Coronary artery (tissue), 2 donors: ENCODE data around the gene TVP23B.
"Not testable (repeated sequence)": the region's sequence is repeated elsewhere in the genome, so short reads cannot be mapped to it uniquely, and the experiment has no call there.

Experiments used
- DNase-seq: peaks from one replicate; pipeline ENCODE4 v3.0.0-alpha.2; 2017; ENCODE audit warnings: low spot score
- H3K27ac ChIP-seq, 2 donors: fragments of 200-600 bp; sonication (generic); one replicate each; pipeline ENCODE4 v1.5.1; 2016 to 2019
- H3K4me3 ChIP-seq: fragments of 200-600 bp; sonication (generic); 2 replicates; pipeline ENCODE4 v1.5.1; 2016; ENCODE audit warnings: mild to moderate bottlenecking, moderate library complexity
- CTCF ChIP-seq: fragments of 200-600 bp; sonication (generic); IDR thresholded peaks from one replicate; pipeline ENCODE4 v1.5.1; 2019; ENCODE audit warnings: antibody characterized with exemption

Gene TVP23B

DNA sequence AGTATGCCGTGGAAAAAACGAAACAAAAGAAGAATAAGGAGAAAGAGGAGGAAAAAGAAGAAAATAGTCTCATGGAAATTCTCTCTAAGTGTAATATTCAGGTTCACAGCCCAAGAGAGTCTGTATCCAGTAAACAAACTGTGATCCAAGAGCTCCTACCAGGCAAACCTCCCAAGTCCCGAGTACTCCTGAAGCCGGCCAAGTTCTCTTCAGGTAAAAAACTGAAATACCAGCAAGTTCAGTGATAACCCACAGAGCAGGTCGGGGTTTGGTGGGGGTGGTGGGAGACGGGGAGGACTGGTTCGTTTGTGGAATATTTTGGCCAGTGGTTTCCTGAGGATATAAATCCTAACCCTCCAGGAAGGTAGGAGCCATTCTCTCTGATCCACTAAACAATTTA is 8.5 kb upstream of the TVP23B start:
- no peak for TF ChIP-seq CTCF
- no peak overlapping the region for H3K4me3 ChIP-seq
- H3K27ac ChIP-seq = no peak overlapping the region
- DNase-seq = no peak

DNA sequence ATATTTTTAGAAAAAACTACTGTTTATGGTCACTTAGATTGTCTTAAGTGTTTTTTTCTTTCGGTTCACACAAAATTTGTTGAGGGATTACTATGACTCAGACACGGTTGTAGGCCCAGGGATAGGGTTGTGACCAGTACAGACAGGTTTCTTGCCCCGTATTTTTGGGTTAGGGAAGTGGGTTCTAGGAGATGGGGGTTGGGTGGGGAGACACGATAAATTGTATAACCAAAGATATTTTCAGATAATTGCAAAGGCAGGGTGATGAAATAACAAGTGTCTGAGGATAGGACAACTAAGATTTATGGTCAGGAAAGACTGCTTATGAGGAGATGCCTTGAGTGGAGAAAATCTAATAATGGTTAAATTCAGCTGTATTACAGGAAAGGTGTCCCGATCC is 822 bp downstream of the TVP23B start:
- not testable (repeated sequence) for H3K27ac ChIP-seq, DNase-seq
- peak overlapping the region; percentile 82 for H3K4me3 ChIP-seq

GRCh38 chr17:18785933-18786332 is 5.0 kb downstream of the TVP23B start:
- not testable (repeated sequence) for H3K27ac ChIP-seq, H3K4me3 ChIP-seq, DNase-seq

DNA sequence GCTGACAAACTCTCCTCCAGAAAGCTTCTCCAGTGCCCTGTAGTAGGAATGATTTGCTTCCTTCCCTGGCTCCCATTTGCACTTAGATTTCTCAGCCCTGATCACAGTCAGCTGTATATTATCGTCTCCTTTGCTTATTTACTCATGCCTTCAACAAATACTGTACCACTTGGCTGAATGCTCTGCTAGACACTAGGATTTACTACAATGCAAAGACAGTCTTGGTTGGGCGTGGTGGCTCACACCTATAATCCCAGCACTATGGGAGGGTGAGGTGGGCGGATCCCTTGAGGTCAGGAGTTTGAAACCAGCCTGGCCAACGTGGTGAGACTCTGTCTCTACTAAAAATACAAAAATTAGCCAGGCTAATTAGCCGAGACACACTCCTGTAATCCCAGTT is 5.9 kb downstream of the TVP23B start:
- H3K4me3 ChIP-seq, H3K27ac ChIP-seq, DNase-seq: not testable (repeated sequence)

- DNase-seq, H3K4me3 ChIP-seq, H3K27ac ChIP-seq: not testable (repeated sequence)
Observed at GRCh38 chr17:18791402-18791801, 10.4 kb downstream of the TVP23B start.

DNA sequence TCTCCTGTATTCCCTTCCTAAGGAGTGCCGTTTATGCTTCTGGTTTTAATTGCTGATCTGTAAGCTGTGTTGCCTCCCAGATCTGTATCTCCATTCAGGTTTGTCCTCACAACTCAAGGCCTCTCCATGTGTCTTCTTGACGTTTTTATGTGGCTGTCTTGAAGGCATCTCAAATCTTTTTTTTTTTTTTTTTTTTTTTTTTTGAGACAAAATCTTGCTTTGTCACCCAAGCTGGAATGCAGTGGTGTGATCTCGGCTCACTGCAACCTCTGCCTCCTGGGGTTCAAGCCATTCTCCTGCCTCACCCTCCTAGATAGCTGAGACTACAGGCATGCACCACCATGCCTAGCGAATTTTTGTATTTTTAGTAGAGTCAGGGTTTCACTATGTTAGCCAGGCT is 13.9 kb downstream of the TVP23B start:
- DNase-seq, H3K27ac ChIP-seq, H3K4me3 ChIP-seq: not testable (repeated sequence)

DNA sequence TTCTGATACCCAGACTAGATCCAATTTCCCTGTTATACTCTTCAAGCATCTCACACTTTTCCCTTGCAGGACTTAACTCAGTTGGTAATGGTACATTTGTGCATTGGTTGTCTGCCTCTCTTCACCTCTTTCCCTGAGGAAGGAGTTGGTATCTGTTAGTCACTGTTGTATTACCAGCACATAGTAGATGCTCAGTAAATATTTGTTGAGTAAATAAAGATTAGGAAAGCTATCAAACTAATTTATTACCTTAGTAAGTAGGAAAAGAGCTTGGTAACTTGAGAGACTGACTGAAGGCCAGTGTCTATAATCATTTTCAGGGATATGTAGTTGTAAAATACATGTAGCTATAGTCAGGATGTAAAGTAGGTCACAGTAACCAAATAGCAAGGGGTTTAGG is 15.9 kb downstream of the TVP23B start:
- H3K27ac ChIP-seq, H3K4me3 ChIP-seq, DNase-seq: not testable (repeated sequence)

DNA sequence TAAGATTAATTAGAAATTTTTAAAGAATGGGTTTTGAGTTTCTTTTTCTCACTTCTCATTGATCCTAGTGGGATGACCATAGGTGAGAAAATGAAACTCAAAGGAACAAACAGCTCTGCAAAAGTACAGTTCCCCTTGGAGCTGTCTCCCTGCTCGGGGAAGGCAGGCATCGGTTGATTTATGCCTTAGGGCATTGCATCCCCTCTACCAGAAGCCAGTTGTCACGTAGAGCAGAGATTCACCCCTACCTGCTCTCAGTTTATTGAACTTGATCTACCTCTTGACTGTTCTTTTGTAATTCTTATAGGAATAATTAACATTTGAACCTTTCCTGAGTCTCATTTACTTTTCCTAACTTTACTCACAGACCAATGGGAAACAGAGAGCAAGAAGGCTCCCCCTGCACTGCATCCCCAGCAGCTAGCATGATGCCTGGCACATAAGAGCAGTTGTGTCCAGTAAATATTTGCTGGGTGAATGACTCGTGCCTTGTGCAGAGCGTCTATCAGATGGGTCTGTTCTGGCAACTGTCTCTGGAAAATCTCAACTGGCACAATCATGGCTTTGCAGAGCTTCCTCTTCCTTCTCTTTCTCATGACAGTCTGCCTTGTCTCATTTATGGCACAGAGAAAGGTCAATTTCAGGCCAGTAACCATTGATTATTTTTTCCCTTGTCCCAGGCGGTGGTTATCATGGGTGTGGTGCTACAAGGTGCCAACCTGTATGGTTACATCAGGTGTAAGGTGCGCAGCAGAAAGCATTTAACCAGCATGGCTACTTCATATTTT is 22.7 kb downstream of the TVP23B start:
- not testable (repeated sequence) for DNase-seq, H3K27ac ChIP-seq

DNA sequence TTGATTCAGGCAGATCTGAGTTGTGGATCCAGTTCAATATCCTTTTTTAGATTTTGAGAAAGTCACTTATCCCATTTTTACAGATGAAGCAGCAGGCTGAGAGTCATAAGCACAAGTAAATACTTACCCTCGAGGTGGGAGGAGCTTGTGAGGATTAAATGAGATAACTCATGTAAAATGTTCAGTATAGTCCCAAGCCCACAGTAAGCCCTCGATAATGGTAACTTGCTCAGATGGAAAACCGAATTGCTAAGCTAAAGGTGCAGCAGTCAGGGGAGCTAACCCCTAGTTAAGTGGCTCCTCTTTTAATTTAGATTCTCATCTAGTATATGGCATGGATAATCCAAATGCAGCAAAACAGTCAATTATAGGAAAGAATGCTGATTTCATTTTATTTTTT is 34.9 kb downstream of the TVP23B start:
- DNase-seq, H3K27ac ChIP-seq, H3K4me3 ChIP-seq: not testable (repeated sequence)

More for the DNA sequence above, 22.7 kb downstream of the TVP23B start:
- not testable (repeated sequence) for H3K4me3 ChIP-seq

DNA sequence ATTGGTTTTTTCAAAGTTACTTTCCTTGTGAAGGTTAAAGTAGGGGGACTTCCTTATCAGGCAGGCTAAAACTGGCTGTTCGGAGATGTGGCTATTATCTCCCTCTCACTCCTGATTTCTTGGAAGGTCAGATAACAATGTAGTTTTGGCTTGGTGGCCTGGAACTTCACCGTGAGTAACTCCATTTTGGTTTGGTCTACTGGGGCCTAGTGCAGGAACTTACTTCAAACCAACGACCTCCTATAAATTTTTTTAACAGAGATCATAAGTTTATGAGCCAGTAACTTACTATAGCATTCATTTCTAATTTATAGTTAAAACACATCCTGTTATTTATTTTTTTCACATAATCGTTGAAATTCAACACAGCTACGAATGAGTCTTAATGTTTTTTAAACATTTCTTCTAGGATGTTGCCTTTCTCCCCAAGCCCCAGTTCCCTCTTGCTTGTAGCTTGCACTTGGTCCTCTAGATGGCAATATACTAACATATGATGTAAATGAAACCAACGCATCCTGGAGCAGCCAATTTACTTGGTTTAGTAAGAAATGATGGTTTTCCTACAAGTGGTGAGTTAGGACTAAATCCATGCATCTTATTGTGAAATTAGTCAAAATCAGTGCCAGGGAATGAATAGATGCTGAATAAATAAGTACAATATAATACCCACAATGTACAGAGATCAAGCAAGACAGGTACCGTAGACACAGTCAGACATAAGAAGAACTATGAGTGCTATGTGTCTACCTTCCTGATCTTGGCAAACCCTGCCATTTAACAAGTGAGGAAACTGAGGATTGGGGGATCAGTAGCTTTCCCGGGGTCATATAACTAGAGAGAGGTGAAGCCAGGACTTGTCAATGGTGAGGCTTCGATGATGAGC is 35.7 kb downstream of the TVP23B start:
- not testable (repeated sequence) for H3K27ac ChIP-seq, DNase-seq, H3K4me3 ChIP-seq
- TF ChIP-seq CTCF = peak; percentile 40

DNA sequence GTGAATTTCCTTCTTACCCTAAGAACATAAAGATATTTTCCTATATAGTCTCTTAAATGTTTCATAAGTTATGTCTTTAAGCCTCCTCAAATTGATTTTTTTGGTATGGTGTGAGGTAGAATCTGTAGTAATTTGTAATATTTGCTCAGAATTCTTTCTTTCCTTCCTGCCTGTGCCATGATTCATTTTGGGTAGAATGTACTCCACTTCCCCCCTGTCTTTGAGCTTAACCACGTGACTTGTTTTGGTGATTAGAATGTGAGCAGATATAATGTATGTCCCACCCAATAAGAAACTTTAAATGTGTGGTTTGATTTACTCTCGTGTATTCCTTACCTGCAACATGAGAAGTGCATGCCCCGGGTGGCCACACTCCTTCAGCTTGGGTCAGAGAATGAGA is 40.4 kb downstream of the TVP23B start:
- H3K27ac ChIP-seq, DNase-seq, H3K4me3 ChIP-seq: not testable (repeated sequence)

- not testable (repeated sequence) for H3K4me3 ChIP-seq, DNase-seq, H3K27ac ChIP-seq
Observed at GRCh38 chr17:18827613-18828012, 46.6 kb downstream of the TVP23B start.
